OCI-LY7 (cell line): ENCODE data around the gene KAT6B.

Experiments used
- EZH2phosphoT487 ChIP-seq: fragments of 200-600 bp; sonication (generic); IDR thresholded peaks from 2 replicates; pipeline ENCODE4 v1.6.1; 2018; ENCODE audit warnings: low read depth, borderline replicate concordance, mild to moderate bottlenecking, mixed run types, antibody characterized with exemption, low read length, moderate library complexity, mixed read lengths
- TF ChIP-seq, protein P1 (sequence below): fragments of 200-600 bp; sonication (generic); conservative IDR thresholded peaks from 2 replicates; pipeline ENCODE4 v1.5.1; 2014; ENCODE audit warnings: mild to moderate bottlenecking, antibody characterized with exemption, low read length, moderate library complexity, mixed read lengths

DNA sequence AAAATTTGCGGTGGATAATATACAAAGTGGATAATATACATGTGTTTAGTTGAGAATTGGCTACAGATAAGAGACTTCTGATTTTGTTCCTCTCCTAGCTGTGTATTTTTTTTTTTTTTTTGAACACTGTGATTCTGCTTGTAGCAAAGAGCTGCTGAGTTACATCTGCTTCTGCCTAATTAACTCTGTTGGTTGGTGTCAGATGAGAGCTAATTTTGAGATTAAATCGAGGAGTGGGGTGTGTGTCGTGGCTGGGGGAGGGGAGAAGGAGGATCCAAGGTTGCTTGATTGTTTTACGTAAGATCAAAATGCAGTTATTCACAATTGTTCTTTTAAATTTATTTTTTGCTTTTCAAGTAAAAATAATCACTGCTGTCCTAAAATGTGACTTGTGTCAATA lies 11.3 kb downstream of the KAT6B start:
- TF ChIP-seq, protein P1, sequence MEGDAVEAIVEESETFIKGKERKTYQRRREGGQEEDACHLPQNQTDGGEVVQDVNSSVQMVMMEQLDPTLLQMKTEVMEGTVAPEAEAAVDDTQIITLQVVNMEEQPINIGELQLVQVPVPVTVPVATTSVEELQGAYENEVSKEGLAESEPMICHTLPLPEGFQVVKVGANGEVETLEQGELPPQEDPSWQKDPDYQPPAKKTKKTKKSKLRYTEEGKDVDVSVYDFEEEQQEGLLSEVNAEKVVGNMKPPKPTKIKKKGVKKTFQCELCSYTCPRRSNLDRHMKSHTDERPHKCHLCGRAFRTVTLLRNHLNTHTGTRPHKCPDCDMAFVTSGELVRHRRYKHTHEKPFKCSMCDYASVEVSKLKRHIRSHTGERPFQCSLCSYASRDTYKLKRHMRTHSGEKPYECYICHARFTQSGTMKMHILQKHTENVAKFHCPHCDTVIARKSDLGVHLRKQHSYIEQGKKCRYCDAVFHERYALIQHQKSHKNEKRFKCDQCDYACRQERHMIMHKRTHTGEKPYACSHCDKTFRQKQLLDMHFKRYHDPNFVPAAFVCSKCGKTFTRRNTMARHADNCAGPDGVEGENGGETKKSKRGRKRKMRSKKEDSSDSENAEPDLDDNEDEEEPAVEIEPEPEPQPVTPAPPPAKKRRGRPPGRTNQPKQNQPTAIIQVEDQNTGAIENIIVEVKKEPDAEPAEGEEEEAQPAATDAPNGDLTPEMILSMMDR = no peak
- no peak for TF ChIP-seq EZH2phosphoT487
